Osteoblast (primary cell): ENCODE results near the gene CDCA4. TPM values are rescaled to one million over a fixed set of nuclear protein-coding genes. Genes with fewer than 3 reads are reported as not detected.

Experiments
- DNase-seq: peaks from one replicate; pipeline ENCODE4 v3.0.0; 2011; ENCODE audit warnings: low spot score, mixed read lengths; ENCODE audit not compliant: insufficient read length; ENCODE audit errors: missing footprints
- H2AFZ ChIP-seq: 2 replicates; pipeline ENCODE4 v1.6.0; 2011; ENCODE audit warnings: mild to moderate bottlenecking, low read length
- H3K27ac ChIP-seq: 2 replicates; pipeline ENCODE4 v1.5.1; 2011; ENCODE audit warnings: mild to moderate bottlenecking, low read depth, low read length, moderate library complexity
- H3K27me3 ChIP-seq: 2 replicates; pipeline ENCODE4 v1.6.0; 2012; ENCODE audit warnings: mild to moderate bottlenecking, control low read depth, inconsistent platforms, low read length, moderate library complexity; ENCODE audit not compliant: insufficient read depth
- H3K36me3 ChIP-seq: 2 replicates; pipeline ENCODE4 v1.5.1; 2011; ENCODE audit warnings: mild to moderate bottlenecking, low read length, control low read depth, moderate library complexity; ENCODE audit not compliant: insufficient read depth
- H3K4me1 ChIP-seq: 2 replicates; pipeline ENCODE4 v1.5.1; 2011; ENCODE audit warnings: mild to moderate bottlenecking, low read length, control low read depth, moderate library complexity; ENCODE audit not compliant: insufficient read depth
- H3K4me2 ChIP-seq: 2 replicates; pipeline ENCODE4 v1.6.0; 2011; ENCODE audit warnings: mild to moderate bottlenecking, low read length; ENCODE audit not compliant: insufficient read depth
- H3K4me3 ChIP-seq: fragments of 200-600 bp; sonication (generic); 3 replicates; pipeline ENCODE4 v1.5.1; 2012; ENCODE audit warnings: mild to moderate bottlenecking, low read length, inconsistent platforms; ENCODE audit not compliant: insufficient read depth
- H3K79me2 ChIP-seq: 2 replicates; pipeline ENCODE4 v1.6.0; 2012; ENCODE audit warnings: mild to moderate bottlenecking, low read length, control low read depth, inconsistent platforms; ENCODE audit not compliant: insufficient read depth
- H3K9me3 ChIP-seq: 2 replicates; pipeline ENCODE4 v1.5.1; 2011; ENCODE audit warnings: low read depth, low read length, control low read depth
- H4K20me1 ChIP-seq: 2 replicates; pipeline ENCODE4 v1.6.0; 2012; ENCODE audit warnings: mild to moderate bottlenecking, low read length, control low read depth; ENCODE audit not compliant: insufficient read depth
- total RNA-seq: library from RNA; depleted of rRNA; stranded (reverse); fragments of >200 nt; gene quantifications from 2 replicates; pipeline ENCODE4 v1.2.3, GENCODE V29; 2012
- TF ChIP-seq, protein P1 (sequence below): IDR thresholded peaks from 2 replicates; pipeline ENCODE4 v1.5.1; 2011; ENCODE audit warnings: mild to moderate bottlenecking, low read depth, low read length, moderate library complexity; ENCODE audit errors: extremely low read depth

CDCA4 gene
- total RNA-seq, 1 donor, result 13.8 TPM

DNA sequence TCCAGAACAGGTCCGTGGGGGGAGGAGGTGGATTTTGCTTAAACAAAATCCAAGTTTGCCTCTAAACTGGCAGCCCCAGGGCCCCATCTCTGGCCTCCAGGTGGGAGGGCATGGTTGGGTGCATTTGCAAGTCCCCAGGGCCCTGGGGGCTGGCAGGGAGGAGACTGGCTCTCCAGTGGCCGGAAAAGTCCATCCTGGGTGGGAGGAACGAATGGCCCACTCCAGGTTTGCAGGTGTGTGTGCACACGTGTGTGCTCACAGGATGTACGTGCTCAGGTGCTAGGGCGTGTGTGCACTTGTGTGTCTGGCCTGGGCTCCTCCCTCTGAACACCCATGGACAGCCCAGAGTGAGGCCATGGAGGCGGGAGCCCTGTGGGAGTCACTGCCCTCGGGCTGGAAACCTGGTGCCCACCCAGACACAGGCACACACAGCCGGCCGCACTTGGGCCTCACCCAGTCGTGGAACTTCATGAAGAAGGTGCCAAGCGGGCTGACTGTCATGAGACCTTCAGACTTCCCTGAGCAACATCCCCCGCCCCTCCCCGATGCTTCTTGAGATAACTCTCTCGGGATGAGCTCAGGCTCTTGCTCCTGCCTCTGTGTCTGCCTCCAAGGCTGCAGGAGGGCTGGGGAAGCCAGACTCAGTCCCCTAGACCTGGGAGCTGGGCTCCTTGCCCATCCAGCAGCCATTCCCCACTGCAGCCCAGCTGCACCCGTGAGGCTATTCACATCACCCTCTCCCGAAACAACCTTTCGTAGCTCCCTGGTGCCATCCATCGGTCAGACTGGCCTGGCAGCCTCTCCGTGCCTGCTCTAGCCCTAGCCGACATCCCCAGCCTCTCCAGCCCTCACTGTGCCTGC lies 52.1 kb downstream of the CDCA4 start:
- Histone ChIP-seq H3K4me1 (peaks cover 35% of the 10 kb centered on the region), H3K27ac (no peak overlapping the region), H3K27me3 (no peaks in the 10 kb centered on the region), H3K4me2 (peak overlapping the region; percentile 82), H3K4me3 (peak overlapping the region; percentile 69), H4K20me1 (no peaks in the 10 kb centered on the region), H2AFZ (no peak overlapping the region), H3K36me3 (no peaks in the 10 kb centered on the region), H3K9me3 (no peaks in the 10 kb centered on the region), H3K79me2 (peaks cover 2% of the 10 kb centered on the region)
- DNase-seq, result peak; percentile 94
- TF ChIP-seq, protein P1, sequence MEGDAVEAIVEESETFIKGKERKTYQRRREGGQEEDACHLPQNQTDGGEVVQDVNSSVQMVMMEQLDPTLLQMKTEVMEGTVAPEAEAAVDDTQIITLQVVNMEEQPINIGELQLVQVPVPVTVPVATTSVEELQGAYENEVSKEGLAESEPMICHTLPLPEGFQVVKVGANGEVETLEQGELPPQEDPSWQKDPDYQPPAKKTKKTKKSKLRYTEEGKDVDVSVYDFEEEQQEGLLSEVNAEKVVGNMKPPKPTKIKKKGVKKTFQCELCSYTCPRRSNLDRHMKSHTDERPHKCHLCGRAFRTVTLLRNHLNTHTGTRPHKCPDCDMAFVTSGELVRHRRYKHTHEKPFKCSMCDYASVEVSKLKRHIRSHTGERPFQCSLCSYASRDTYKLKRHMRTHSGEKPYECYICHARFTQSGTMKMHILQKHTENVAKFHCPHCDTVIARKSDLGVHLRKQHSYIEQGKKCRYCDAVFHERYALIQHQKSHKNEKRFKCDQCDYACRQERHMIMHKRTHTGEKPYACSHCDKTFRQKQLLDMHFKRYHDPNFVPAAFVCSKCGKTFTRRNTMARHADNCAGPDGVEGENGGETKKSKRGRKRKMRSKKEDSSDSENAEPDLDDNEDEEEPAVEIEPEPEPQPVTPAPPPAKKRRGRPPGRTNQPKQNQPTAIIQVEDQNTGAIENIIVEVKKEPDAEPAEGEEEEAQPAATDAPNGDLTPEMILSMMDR, result peak; percentile 40

DNA sequence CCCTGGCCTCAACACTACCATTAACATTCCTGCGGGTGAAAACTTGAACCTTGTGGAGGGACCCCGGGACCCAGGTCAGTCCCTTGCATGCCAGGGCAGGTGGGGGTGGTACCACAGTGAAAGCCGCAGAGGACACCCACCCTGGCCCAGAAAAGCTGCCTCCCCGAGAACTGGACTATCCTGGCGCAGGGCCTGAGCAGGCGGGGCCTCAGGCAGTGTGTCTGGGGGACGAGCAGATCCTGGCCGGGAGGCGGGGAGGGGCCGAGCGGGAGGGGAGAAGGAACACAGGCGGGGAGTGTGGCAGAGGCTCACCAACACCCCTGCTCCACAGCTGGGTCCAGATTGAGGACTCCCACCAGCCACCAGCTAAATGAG lies 52.7 kb downstream of the CDCA4 start:
- Histone ChIP-seq H2AFZ (no peak overlapping the region), H3K27ac (no peak overlapping the region), H3K4me2 (peak overlapping the region; percentile 82), H3K4me1 (peaks cover 29% of the 10 kb centered on the region), H3K4me3 (peak overlapping the region; percentile 69), H3K36me3 (no peaks in the 10 kb centered on the region), H4K20me1 (no peaks in the 10 kb centered on the region), H3K9me3 (no peaks in the 10 kb centered on the region), H3K79me2 (peaks cover 2% of the 10 kb centered on the region), H3K27me3 (no peaks in the 10 kb centered on the region)
- TF ChIP-seq, protein P1, result no peak
- DNase-seq, result peak; percentile 96

DNA sequence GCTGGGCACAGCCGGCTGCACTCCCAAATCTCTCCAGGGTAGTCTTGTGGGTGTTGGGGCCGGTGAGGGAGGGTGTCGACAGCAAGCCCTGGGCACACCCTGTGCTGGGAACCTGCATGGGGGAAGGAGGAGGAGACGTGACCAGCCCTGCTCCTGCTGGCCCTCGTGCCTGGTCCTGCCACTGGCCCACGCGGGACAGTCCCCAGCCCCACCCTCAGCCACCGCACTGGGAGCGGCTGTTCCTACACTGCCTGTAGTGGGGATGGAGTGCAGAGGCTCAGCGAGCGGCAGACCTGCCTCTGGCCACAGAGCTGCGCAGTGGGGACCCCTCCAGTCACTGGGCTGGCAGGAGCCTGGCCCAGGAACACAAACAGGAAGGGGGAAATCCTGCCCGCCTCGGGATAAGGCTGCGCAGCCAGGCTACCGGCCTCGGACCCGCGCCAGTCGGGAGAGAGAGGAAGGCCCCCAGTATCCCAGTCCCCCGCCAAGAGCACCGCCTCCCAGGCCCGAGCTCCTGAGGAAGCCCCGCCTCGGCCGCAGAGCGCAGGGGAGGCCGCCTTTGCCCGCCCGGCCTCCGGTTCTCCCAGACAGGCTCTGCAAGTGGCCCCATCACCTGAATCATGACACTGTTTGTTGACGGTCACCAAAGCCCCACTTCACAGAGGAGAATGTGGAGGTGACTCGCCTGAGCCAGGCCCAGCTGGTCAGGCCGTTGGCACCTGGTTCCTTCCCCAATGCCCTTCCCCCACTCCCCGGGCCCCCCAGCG lies 53.3 kb downstream of the CDCA4 start:
- no peaks in the 10 kb centered on the region for H4K20me1 ChIP-seq
- peaks cover 4% of the 10 kb centered on the region for H3K79me2 ChIP-seq
- H3K4me3 ChIP-seq, result peak overlapping the region; percentile 69
- no peaks in the 10 kb centered on the region for H3K36me3 ChIP-seq
- peak overlapping the region; percentile 77 for H2AFZ ChIP-seq
- H3K4me2 ChIP-seq, result peak overlapping the region; percentile 82
- DNase-seq, result peak; percentile 91
- TF ChIP-seq, protein P1, result no peak
- no peak overlapping the region for H3K27ac ChIP-seq
- H3K4me1 ChIP-seq, result peaks cover 23% of the 10 kb centered on the region
- H3K27me3 ChIP-seq, result no peaks in the 10 kb centered on the region
- no peaks in the 10 kb centered on the region for H3K9me3 ChIP-seq

DNA sequence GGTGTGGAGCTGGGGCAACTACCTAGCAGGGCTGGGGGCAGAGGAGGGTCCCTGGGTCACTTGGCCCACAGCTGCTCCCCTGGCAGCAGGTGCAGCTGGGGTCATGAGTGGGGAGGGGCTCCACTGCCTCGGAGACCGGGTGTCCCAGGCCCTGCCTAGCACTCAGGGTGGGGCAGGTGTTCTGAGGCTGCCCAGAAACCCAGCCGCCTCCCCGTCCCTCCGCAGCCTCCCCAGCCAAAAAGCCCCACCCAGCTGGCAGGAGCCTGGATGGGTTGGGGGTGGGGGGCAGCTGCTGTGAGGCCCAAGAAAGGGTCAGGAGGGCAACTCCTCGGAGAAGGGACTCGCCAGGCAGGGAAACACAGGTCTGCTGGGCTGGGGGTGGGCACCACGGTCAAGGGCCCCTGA lies 53.9 kb downstream of the CDCA4 start:
- TF ChIP-seq, protein P1, result no peak
- Histone ChIP-seq H3K79me2 (peaks cover 4% of the 10 kb centered on the region), H4K20me1 (no peaks in the 10 kb centered on the region), H3K27me3 (no peaks in the 10 kb centered on the region), H2AFZ (no peak overlapping the region), H3K9me3 (no peaks in the 10 kb centered on the region), H3K27ac (no peak overlapping the region), H3K4me2 (no peak overlapping the region), H3K4me3 (no peak overlapping the region), H3K36me3 (no peaks in the 10 kb centered on the region), H3K4me1 (peaks cover 20% of the 10 kb centered on the region)
- peak; percentile 22 for DNase-seq
